Lower leg skin (tissue), 3 donors: Measurements from ENCODE around the gene TCAIM.

ENCODE experiments used
- POLR2A ChIP-seq, 2 donors: fragments of 450-650 bp; IDR thresholded peaks; one replicate each; pipeline ENCODE4 v1.6.1; 2016 to 2017; ENCODE audit warnings: antibody characterized with exemption in 2 of 2, mild to moderate bottlenecking in 1 of 2, moderate library complexity in 1 of 2
- TF ChIP-seq, protein P1 (sequence below), 3 donors: fragments of 450-650 bp; IDR thresholded peaks; one replicate each; pipeline ENCODE4 v1.5.1; 2016; ENCODE audit warnings: antibody characterized with exemption in 3 of 3, mild to moderate bottlenecking in 3 of 3, moderate library complexity in 2 of 3

- TF ChIP-seq, protein P1, sequence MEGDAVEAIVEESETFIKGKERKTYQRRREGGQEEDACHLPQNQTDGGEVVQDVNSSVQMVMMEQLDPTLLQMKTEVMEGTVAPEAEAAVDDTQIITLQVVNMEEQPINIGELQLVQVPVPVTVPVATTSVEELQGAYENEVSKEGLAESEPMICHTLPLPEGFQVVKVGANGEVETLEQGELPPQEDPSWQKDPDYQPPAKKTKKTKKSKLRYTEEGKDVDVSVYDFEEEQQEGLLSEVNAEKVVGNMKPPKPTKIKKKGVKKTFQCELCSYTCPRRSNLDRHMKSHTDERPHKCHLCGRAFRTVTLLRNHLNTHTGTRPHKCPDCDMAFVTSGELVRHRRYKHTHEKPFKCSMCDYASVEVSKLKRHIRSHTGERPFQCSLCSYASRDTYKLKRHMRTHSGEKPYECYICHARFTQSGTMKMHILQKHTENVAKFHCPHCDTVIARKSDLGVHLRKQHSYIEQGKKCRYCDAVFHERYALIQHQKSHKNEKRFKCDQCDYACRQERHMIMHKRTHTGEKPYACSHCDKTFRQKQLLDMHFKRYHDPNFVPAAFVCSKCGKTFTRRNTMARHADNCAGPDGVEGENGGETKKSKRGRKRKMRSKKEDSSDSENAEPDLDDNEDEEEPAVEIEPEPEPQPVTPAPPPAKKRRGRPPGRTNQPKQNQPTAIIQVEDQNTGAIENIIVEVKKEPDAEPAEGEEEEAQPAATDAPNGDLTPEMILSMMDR (IDR thresholded peaks at IDR 0.05) = no peak
- TF ChIP-seq POLR2A (IDR thresholded peaks at IDR 0.05) = no peak
These were observed 45.6 kb upstream of the TCAIM start for GRCh38 chr3:44292947-44293346.
